GM19395 (cell line): ENCODE results near the gene CCT3.

ENCODE experiments used
- ATAC-seq: cut with Tn5 transposase; IDR thresholded peaks from one replicate; pipeline ENCODE4 v1.9.1; 2021; ENCODE audit warnings: mild to moderate bottlenecking, moderate library complexity; ENCODE audit not compliant: unreplicated experiment

CCT3 gene

DNA sequence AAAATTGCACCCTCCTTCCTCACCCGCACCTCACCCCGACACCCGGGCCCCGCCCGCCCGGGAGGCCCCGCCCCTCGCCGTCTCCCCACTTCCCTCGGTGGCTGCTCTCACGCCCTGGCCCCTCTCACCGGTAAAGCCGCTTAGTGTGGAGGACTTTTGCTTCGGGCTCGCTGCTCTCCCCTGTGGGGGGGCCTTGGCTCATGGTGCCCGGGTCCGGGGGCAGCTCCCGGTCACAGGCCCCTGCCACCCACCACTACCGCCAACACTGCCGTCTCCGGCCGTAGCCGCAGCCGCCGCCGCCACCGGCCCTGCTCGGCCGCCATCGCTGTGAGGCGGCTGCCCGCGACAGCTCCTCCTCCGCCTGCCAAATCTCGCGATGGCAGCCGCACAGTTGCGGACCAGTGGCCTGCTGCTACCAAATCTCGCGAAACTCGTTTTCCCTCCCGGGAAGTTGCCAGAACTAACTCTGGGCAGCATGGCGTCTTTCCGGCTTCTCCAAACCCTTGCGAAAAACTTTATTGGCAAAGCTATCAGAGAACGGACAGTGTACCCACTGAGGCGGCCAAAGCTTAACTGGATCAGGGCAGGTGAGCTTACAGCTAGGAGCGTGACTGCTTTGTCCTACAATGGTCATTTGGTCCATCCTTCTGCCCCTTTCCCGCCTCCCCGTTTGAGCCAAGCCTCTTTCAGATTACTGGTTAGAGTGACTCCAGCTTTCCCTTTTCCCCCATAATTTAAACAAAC lies 55.4 kb downstream of the CCT3 start, which contains the start of gene SMG5:
Gene SMG5 (minus strand): TSS at position 347 of the 744 bp plus-strand sequence. CDS start 145 bp downstream, at position 202.
- peak; percentile 83 for ATAC-seq

- ATAC-seq: peak; percentile 2
Measured at GRCh38 chr1:156281693-156282478, 56.2 kb downstream of the CCT3 start.

DNA sequence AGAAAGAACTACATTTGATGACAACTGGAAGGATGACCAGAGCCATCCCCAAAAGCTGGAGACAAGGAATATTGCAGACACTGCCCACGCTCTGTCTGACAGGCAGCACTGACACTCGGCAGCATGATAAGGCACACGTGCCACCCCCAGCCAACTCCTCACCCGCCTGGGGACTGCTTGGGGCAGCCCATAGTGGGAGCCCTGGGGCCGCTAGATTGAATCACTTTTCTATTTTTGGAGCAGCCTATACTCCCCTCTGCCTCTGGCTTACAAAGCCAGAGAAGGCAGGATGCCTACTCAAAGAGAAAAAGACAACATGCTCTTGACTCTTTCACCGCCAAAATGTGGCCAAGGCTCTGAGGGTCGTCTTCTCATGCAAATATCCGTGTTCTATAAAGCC lies 56.8 kb downstream of the CCT3 start:
- peak; percentile 48 for ATAC-seq

DNA sequence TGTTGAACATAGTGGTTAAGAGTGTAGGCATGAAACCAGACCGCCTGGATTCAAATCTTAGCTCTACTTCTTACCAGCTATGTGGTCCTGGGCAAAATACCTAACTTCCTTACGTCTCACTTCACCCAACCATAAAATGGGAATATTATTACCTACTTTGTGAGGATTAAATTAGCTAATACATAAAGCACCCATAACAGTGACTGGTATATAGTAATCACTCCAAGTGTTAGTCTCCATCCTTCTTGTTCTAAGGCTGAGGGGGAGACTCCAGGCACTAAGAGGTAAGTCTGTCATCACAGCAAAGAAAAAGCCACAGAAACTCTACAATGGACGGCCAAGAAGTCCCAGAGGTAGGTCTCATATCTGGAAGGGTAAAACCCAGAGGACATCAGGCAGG lies 58.3 kb downstream of the CCT3 start:
- no peak for ATAC-seq

DNA sequence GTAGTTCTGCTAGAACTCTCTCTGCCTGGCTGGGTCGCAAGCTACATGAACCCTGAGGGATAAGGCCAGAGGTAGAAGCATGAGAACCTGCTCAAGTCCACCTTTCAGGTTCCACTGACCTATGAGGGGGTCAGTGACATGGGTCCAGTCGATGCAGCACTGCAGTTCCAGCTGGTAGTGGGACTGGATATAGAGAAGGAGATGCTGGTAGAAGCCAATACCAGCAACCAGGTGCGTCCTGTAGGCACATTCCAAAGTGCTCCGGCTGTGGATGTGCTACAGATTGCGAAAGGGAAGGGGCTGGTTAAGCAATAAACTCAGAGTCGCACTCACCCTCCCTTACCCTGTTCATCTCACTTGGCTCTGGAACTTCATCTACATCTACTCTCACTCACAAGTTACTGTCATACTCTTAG lies 61.1 kb downstream of the CCT3 start:
- ATAC-seq: no peak

DNA sequence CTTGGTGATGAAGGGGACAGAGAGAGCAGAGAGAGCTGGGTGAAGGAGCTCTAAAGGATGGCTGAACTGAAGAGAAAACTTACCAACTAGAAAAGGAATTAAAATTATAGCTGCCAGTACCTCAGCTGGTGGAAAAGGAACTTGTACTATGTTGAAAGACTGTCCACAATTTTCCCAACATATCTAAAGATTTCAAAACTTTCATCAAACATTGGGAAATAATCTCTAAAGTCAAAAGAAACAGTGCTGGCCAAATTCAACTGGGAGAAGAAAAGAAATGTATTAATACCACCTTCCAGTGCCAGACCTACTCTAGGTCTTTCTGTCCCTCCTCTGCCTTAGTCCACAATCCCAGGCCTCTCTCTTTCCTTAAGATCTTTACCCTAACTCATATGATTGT lies 61.6 kb downstream of the CCT3 start:
- no peak for ATAC-seq

GRCh38 chr1:156270314-156270713 lies 67.8 kb downstream of the CCT3 start:
- no peak for ATAC-seq

GRCh38 chr1:156268336-156268735 lies 69.8 kb downstream of the CCT3 start:
- no peak for ATAC-seq

DNA sequence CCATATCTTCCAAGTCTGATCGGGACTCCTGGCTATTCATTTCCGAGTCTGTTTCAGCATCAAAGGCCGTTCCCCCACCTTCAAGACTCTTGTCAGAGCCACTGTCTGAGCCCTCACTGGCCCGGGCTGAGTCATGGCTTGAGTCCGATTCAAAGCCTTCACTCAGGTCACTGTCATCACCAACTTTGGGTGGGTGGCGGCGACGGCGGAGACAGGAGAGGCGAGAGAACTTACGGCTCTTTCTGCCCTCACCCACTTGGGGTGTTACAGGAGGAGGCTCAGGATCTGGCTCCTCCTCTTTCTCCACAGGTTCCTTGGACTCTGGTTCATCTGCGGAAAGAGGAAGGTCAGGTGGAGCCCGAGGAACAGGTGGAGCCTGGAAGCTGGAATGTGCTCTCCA lies 72.0 kb downstream of the CCT3 start:
- no peak for ATAC-seq

GRCh38 chr1:156263288-156263655 lies 74.8 kb downstream of the CCT3 start:
- ATAC-seq: no peak

GRCh38 chr1:156262461-156263287 lies 75.4 kb downstream of the CCT3 start:
- ATAC-seq: no peak

DNA sequence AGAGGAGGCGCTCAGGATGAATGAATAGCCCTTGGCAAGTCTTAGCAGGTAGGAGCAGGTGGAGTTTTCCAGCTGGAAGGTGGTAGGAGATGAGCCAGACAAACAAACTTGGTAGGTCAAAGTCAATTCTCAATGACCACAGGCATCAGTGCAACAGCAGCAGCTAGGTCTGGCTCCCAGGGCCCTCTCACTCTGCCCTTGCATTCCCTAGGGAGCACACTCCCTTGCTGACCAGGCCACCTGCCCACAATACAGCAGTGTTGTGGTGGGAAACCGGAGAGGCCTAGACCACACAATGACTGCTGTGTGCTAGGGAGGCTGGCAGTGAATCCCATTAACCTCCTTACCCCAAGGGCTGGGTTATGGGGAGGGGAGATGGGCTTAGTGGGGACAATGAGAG lies 77.2 kb downstream of the CCT3 start:
- no peak for ATAC-seq

DNA sequence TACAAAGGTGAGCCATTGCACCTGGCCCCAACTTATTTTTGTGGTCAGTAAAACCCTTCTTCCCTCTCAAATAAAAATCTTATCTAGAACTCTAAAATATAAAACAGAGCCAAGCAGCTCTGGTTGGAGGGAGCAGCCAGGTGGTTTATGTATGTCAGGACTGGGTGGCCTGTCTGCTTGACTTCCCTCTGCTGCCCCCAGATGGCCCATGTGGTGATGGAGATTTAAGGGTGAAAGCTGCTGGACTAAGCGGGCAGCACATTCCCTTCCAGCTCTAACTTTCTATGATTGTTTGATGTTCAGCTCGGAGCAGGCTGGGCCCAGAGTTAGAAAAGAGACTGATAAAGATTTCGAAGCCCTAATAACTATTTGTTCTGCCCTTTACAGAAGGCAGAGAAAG lies 78.3 kb downstream of the CCT3 start:
- ATAC-seq: no peak
